A549 (cell line): Measurements from ENCODE around the gene TENT5C. TPM values are rescaled to one million over a fixed set of nuclear protein-coding genes. Genes with fewer than 3 reads are reported as not detected.

ENCODE experiments used
- ATAC-seq, 2 experiments: fragments of 200-7000 bp in 1 of 2; fragments of >200 bp in 1 of 2; cut with Nextera tagmentation in 1 of 2; cut with Tn5 transposase in 1 of 2; 3 replicates each; pipeline versions ENCODE4 v1.8.0 to v1.9.1; 2018 to 2020; ENCODE audit warnings: mild to moderate bottlenecking in 1 of 2, moderate library complexity in 1 of 2
- CTCF ChIA-PET: fragments of 300-600 bp; sonication (Branson Sonifier 250); formaldehyde crosslinking; extraction: SDS; loops from one replicate; lab custom pipeline; 2021; ENCODE audit warnings: antibody characterized with exemption, inconsistent platforms; lab: Yijun Ruan, JAX
- POLR2A ChIA-PET: fragments of 350-600 bp; formaldehyde crosslinking; extraction: SDS; loops from one replicate; lab custom pipeline; 2021; ENCODE audit warnings: antibody characterized with exemption, inconsistent platforms; lab: Yijun Ruan, JAX
- DNase-seq, 2 experiments: peaks; one replicate each; pipeline versions ENCODE4 v3.0.0 to v3.0.0-alpha.2; 2011 to 2016; ENCODE audit warnings: low read depth in 1 of 2, low spot score in 1 of 2
- FAIRE-seq: peaks from 2 replicates; lab custom pipeline; 2011; peaks lifted over from hg19 to GRCh38; lab: Jason Lieb, UNC
- H3K27ac ChIP-seq, 2 experiments: fragments of >200 bp; sonication (Bioruptor Twin); formaldehyde crosslinking; 3 replicates each; pipeline ENCODE4 v1.5.1; 2016 to 2017
- H3K4me1 ChIP-seq: fragments of >200 bp; sonication (Bioruptor Twin); formaldehyde crosslinking; 3 replicates; pipeline ENCODE4 v1.6.1; 2016
- H3K4me2 ChIP-seq: fragments of >200 bp; sonication (Bioruptor Twin); formaldehyde crosslinking; 3 replicates; pipeline ENCODE4 v1.6.1; 2016
- H3K4me3 ChIP-seq: fragments of >200 bp; sonication (Bioruptor Twin); formaldehyde crosslinking; 3 replicates; pipeline ENCODE4 v1.5.1; 2016
- H3K9me3 ChIP-seq: fragments of >200 bp; sonication (Bioruptor Twin); formaldehyde crosslinking; 3 replicates; pipeline ENCODE4 v1.6.1; 2016
- CBX2 ChIP-seq: fragments of 200-600 bp; sonication (generic); IDR thresholded peaks from 2 replicates; pipeline ENCODE4 v1.6.1; 2016; ENCODE audit warnings: low read depth, mild to moderate bottlenecking, borderline replicate concordance
- CBX8 ChIP-seq: fragments of 200-600 bp; sonication (generic); IDR thresholded peaks from 2 replicates; pipeline ENCODE4 v1.6.1; 2016
- CEBPB ChIP-seq, 2 experiments: fragments of >200 bp in 1 of 2; sonication (Bioruptor Twin) in 1 of 2; formaldehyde crosslinking in 1 of 2; IDR thresholded peaks; 2 replicates each; pipeline ENCODE4 v1.6.1; 2012 to 2016
- CHD4 ChIP-seq: fragments of 200-600 bp; sonication (generic); IDR thresholded peaks from 2 replicates; pipeline ENCODE4 v1.6.1; 2016; ENCODE audit warnings: antibody characterized with exemption, mild to moderate bottlenecking, borderline replicate concordance
- EHF ChIP-seq: fragments of 250-450 bp; sonication (Bioruptor Pico); IDR thresholded peaks from 2 replicates; pipeline ENCODE4 v1.5.0; 2020; ENCODE audit warnings: mild to moderate bottlenecking
- EP300 ChIP-seq, 2 experiments: fragments of >200 bp; sonication (Bioruptor Twin); formaldehyde crosslinking; IDR thresholded peaks; 2 replicates in 1 of 2; 3 replicates in 1 of 2; pipeline ENCODE4 v1.6.1; 2016 to 2017
- FOSL2 ChIP-seq, 2 experiments: fragments of 450-650 bp in 1 of 2; fragments of >200 bp in 1 of 2; sonication (Bioruptor Twin) in 1 of 2; formaldehyde crosslinking; IDR thresholded peaks; 2 replicates each; pipeline versions ENCODE4 v1.5.0 to v1.6.1; 2016 to 2020; ENCODE audit warnings: mild to moderate bottlenecking in 1 of 2, moderate library complexity in 1 of 2
- HDAC2 ChIP-seq: fragments of 200-600 bp; sonication (generic); IDR thresholded peaks from 2 replicates; pipeline ENCODE4 v1.6.1; 2016
- HEYL ChIP-seq: fragments of 250-450 bp; sonication (Bioruptor Pico); IDR thresholded peaks from 2 replicates; pipeline ENCODE4 v1.8.0; 2021; ENCODE audit warnings: mild to moderate bottlenecking, moderate library complexity
- HOXB13 ChIP-seq: fragments of 250-450 bp; sonication (Bioruptor Pico); IDR thresholded peaks from 2 replicates; pipeline ENCODE4 v1.5.0; 2020; ENCODE audit warnings: low read depth, mild to moderate bottlenecking, moderate library complexity
- KDM1A ChIP-seq: fragments of 200-600 bp; sonication (generic); IDR thresholded peaks from 2 replicates; pipeline ENCODE4 v1.6.1; 2016; ENCODE audit warnings: low read depth, mild to moderate bottlenecking
- MYC ChIP-seq: IDR thresholded peaks from 2 replicates; pipeline ENCODE4 v1.6.1; 2012; ENCODE audit warnings: mild to moderate bottlenecking, inconsistent platforms, low read length, improper control_type of control experiment, borderline replicate concordance
- NFE2L2 ChIP-seq: fragments of 150-350 bp; conservative IDR thresholded peaks from 2 replicates; pipeline ENCODE4 v1.6.1; 2014; ENCODE audit warnings: low read length
- NPAS2 ChIP-seq: fragments of 250-450 bp; sonication (Bioruptor Pico); IDR thresholded peaks from 2 replicates; pipeline ENCODE4 v1.8.0; 2022; ENCODE audit warnings: mild to moderate bottlenecking, moderate library complexity, borderline replicate concordance
- POLR2A ChIP-seq: IDR thresholded peaks from 2 replicates; pipeline ENCODE4 v1.6.1; 2012; ENCODE audit warnings: mild to moderate bottlenecking, low read length
- POLR2AphosphoS2 ChIP-seq: conservative IDR thresholded peaks from 2 replicates; pipeline ENCODE4 v1.6.1; 2012; ENCODE audit warnings: low read length, improper control_type of control experiment, inconsistent platforms
- RARB ChIP-seq: fragments of 250-450 bp; sonication (Bioruptor Pico); IDR thresholded peaks from 2 replicates; pipeline ENCODE4 v1.8.0; 2021; ENCODE audit warnings: mild to moderate bottlenecking, moderate library complexity
- RFX5 ChIP-seq: fragments of 450-650 bp; IDR thresholded peaks from 2 replicates; pipeline ENCODE4 v1.7.1; 2014; ENCODE audit warnings: antibody characterized with exemption, mild to moderate bottlenecking, moderate library complexity
- RNF2 ChIP-seq: fragments of 200-600 bp; sonication (generic); IDR thresholded peaks from 2 replicates; pipeline ENCODE4 v1.6.1; 2016; ENCODE audit warnings: low read depth, mild to moderate bottlenecking, antibody characterized with exemption, moderate library complexity, borderline replicate concordance
- ZNF302 ChIP-seq: fragments of 250-450 bp; sonication (Bioruptor Pico); IDR thresholded peaks from 2 replicates; pipeline ENCODE4 v1.9.0; 2021; ENCODE audit warnings: inconsistent platforms, mild to moderate bottlenecking, moderate library complexity
- ZSCAN20 ChIP-seq: fragments of 250-450 bp; sonication (Bioruptor Pico); IDR thresholded peaks from 2 replicates; pipeline ENCODE4 v1.8.0; 2022; ENCODE audit warnings: mild to moderate bottlenecking, moderate library complexity
- WGBS: methylation state at CpG from one replicate; pipeline ENCODE4 v1.1.6; 2017; ENCODE audit errors: missing lambda C conversion rate; 5-methylcytosine and 5-hydroxymethylcytosine counted together
- polyA plus RNA-seq, 4 experiments: library from polyadenylated mRNA; depleted of rRNA in 3 of 4; stranded (reverse); fragments of >200 nt; fragmentation: RNase III in 1 of 4; extraction: RNeasy Plus Mini Kit Qiagen cat#74134 plus additional on column Dnase treatment in 1 of 4; gene quantifications; 2 replicates in 3 of 4; 3 replicates in 1 of 4; pipeline ENCODE4 v1.2.3, GENCODE V29; 2011 to 2017
- TF ChIP-seq, protein P1 (sequence below): IDR thresholded peaks from 2 replicates; pipeline ENCODE4 v1.6.1; 2012
- TF ChIP-seq, protein P2 (sequence below): fragments of 150-350 bp; IDR thresholded peaks from 2 replicates; pipeline ENCODE4 v1.6.1; 2014; ENCODE audit warnings: low read depth, mild to moderate bottlenecking, low read length
- TF ChIP-seq, protein P3 (sequence below): IDR thresholded peaks from 2 replicates; pipeline ENCODE4 v1.6.1; 2012; ENCODE audit warnings: low read depth, borderline replicate concordance
- TF ChIP-seq, protein P4 (sequence below): fragments of 250-450 bp; sonication (Bioruptor Pico); IDR thresholded peaks from 2 replicates; pipeline ENCODE4 v1.5.0; 2021; ENCODE audit warnings: mild to moderate bottlenecking, moderate library complexity, borderline replicate concordance
- TF ChIP-seq, protein P5 (sequence below): IDR thresholded peaks from 2 replicates; pipeline ENCODE4 v1.6.1; 2012
- TF ChIP-seq, protein P6 (sequence below): fragments of 200-600 bp; sonication (generic); IDR thresholded peaks from 2 replicates; pipeline ENCODE4 v1.6.1; 2016; ENCODE audit warnings: antibody characterized with exemption, mild to moderate bottlenecking, moderate library complexity

The TENT5C gene
- polyA plus RNA-seq, 2 of the 4 experiments (the other 2 are of a cell fraction), result 0.14 to 0.17 TPM

DNA sequence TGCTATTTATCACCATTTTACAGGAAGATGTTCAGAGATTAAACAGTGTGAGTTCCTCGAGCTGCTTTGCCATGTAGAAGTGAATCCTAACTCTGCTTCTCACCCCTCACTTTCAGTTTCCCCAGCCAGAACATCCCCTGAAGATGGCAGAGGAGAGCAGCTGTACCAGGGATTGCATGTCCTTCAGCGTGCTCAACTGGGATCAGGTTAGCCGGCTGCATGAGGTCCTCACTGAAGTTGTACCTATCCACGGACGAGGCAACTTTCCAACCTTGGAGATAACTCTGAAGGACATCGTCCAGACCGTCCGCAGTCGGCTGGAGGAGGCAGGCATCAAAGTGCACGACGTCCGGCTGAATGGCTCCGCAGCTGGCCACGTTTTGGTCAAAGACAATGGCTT lies 16.9 kb downstream of the TENT5C start (continued):
- TF ChIP-seq, protein P1, sequence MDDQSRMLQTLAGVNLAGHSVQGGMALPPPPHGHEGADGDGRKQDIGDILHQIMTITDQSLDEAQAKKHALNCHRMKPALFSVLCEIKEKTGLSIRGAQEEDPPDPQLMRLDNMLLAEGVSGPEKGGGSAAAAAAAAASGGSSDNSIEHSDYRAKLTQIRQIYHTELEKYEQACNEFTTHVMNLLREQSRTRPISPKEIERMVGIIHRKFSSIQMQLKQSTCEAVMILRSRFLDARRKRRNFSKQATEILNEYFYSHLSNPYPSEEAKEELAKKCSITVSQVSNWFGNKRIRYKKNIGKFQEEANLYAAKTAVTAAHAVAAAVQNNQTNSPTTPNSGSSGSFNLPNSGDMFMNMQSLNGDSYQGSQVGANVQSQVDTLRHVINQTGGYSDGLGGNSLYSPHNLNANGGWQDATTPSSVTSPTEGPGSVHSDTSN, result no peak
- TF ChIP-seq, all 56 proteins: peak for 0

DNA sequence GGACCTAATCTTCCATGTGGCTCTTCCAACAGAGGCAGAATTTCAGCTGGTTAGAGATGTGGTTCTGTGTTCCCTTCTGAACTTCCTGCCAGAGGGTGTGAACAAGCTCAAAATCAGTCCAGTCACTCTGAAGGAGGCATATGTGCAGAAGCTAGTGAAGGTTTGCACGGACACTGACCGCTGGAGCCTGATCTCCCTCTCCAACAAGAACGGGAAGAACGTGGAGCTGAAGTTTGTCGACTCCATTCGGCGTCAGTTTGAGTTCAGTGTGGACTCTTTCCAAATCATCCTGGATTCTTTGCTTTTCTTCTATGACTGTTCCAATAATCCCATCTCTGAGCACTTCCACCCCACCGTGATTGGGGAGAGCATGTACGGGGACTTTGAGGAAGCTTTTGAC lies 17.3 kb downstream of the TENT5C start:
- DNase-seq (no peak), ATAC-seq (no peak), FAIRE-seq (no peak)
- no peak overlapping the region for H3K4me3 ChIP-seq
- POLR2A ChIA-PET, result no interaction called here
- no peaks in the 10 kb centered on the region for H3K9me3 ChIP-seq
- no peaks in the 10 kb centered on the region for H3K4me1 ChIP-seq
- CTCF ChIA-PET, result interaction anchor here (0.7 to 1.0 kb wide), 2 partner anchors 16 to 131 kb away, joined by 3 read pairs; no protein-coding TSS in a partner anchor
- H3K27ac ChIP-seq, result no peak overlapping the region
- no peak overlapping the region for H3K4me2 ChIP-seq
- WGBS, result 83% methylated on average over 9 of the region's 9 CpGs
- TF ChIP-seq POLR2A (no peak), CHD4 (no peak), EP300 (IDR thresholded peaks at IDR 0.05) (no peak), ZSCAN20 (CRISPR knock-in tag) (no peak), POLR2AphosphoS2 (no peak), NPAS2 (no peak), NFE2L2 (no peak), CBX8 (no peak), KDM1A (no peak), RNF2 (no peak), RFX5 (no peak), RARB (no peak), EHF (CRISPR knock-in tag) (no peak), ZNF302 (CRISPR knock-in tag) (no peak), CEBPB (IDR thresholded peaks at IDR 0.05) (no peak), MYC (no peak)
- TF ChIP-seq, protein P2, sequence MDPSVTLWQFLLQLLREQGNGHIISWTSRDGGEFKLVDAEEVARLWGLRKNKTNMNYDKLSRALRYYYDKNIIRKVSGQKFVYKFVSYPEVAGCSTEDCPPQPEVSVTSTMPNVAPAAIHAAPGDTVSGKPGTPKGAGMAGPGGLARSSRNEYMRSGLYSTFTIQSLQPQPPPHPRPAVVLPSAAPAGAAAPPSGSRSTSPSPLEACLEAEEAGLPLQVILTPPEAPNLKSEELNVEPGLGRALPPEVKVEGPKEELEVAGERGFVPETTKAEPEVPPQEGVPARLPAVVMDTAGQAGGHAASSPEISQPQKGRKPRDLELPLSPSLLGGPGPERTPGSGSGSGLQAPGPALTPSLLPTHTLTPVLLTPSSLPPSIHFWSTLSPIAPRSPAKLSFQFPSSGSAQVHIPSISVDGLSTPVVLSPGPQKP, result no peak
- TF ChIP-seq, protein P3, sequence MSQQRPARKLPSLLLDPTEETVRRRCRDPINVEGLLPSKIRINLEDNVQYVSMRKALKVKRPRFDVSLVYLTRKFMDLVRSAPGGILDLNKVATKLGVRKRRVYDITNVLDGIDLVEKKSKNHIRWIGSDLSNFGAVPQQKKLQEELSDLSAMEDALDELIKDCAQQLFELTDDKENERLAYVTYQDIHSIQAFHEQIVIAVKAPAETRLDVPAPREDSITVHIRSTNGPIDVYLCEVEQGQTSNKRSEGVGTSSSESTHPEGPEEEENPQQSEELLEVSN, result no peak
- TF ChIP-seq, protein P4, sequence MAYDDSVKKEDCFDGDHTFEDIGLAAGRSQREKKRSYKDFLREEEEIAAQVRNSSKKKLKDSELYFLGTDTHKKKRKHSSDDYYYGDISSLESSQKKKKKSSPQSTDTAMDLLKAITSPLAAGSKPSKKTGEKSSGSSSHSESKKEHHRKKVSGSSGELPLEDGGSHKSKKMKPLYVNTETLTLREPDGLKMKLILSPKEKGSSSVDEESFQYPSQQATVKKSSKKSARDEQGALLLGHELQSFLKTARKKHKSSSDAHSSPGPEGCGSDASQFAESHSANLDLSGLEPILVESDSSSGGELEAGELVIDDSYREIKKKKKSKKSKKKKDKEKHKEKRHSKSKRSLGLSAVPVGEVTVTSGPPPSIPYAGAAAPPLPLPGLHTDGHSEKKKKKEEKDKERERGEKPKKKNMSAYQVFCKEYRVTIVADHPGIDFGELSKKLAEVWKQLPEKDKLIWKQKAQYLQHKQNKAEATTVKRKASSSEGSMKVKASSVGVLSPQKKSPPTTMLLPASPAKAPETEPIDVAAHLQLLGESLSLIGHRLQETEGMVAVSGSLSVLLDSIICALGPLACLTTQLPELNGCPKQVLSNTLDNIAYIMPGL (CRISPR knock-in tag), result no peak
- TF ChIP-seq, protein P5, sequence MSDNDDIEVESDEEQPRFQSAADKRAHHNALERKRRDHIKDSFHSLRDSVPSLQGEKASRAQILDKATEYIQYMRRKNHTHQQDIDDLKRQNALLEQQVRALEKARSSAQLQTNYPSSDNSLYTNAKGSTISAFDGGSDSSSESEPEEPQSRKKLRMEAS, result no peak

DNA sequence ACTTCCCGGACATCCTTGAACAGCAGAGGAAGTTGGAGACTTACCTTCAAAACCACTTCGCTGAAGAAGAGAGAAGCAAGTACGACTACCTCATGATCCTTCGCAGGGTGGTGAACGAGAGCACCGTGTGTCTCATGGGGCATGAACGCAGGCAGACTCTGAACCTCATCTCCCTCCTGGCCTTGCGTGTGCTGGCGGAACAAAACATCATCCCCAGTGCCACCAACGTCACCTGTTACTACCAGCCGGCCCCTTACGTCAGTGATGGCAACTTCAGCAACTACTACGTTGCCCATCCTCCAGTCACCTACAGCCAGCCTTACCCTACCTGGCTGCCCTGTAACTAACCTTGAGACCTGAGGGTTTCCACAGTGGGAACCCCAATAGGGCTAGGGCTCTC lies 17.9 kb downstream of the TENT5C start:
- FAIRE-seq (no peak), DNase-seq (no peak), ATAC-seq (no peak)
- Histone ChIP-seq H3K4me2 (no peak overlapping the region), H3K27ac (no peak overlapping the region), H3K4me3 (no peak overlapping the region), H3K9me3 (no peaks in the 10 kb centered on the region), H3K4me1 (no peaks in the 10 kb centered on the region)
- POLR2A ChIA-PET, result interaction anchor here (0.6 kb wide), 1 partner anchor 94 kb away, joined by 3 read pairs; no protein-coding TSS in a partner anchor
- WGBS, result 86% methylated on average over 12 of the region's 13 CpGs
- CTCF ChIA-PET, result interaction anchor here (0.7 to 1.0 kb wide), 2 partner anchors 16 to 130 kb away, joined by 3 read pairs; no protein-coding TSS in a partner anchor
- TF ChIP-seq FOSL2 (IDR thresholded peaks at IDR 0.05) (no peak), FOSL2 (CRISPR knock-in tag; IDR thresholded peaks at IDR 0.05) (no peak), HOXB13 (CRISPR knock-in tag) (no peak), CBX2 (no peak), HEYL (CRISPR knock-in tag) (no peak), HDAC2 (no peak)
- TF ChIP-seq, protein P6, sequence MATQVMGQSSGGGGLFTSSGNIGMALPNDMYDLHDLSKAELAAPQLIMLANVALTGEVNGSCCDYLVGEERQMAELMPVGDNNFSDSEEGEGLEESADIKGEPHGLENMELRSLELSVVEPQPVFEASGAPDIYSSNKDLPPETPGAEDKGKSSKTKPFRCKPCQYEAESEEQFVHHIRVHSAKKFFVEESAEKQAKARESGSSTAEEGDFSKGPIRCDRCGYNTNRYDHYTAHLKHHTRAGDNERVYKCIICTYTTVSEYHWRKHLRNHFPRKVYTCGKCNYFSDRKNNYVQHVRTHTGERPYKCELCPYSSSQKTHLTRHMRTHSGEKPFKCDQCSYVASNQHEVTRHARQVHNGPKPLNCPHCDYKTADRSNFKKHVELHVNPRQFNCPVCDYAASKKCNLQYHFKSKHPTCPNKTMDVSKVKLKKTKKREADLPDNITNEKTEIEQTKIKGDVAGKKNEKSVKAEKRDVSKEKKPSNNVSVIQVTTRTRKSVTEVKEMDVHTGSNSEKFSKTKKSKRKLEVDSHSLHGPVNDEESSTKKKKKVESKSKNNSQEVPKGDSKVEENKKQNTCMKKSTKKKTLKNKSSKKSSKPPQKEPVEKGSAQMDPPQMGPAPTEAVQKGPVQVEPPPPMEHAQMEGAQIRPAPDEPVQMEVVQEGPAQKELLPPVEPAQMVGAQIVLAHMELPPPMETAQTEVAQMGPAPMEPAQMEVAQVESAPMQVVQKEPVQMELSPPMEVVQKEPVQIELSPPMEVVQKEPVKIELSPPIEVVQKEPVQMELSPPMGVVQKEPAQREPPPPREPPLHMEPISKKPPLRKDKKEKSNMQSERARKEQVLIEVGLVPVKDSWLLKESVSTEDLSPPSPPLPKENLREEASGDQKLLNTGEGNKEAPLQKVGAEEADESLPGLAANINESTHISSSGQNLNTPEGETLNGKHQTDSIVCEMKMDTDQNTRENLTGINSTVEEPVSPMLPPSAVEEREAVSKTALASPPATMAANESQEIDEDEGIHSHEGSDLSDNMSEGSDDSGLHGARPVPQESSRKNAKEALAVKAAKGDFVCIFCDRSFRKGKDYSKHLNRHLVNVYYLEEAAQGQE, result no peak
- TF ChIP-seq, protein P4 (CRISPR knock-in tag), result no peak
